NCI-H187 (cell line): Measurements from ENCODE around the gene SHC3.

ENCODE experiments used
- DNase-seq, 2 experiments: peaks; one replicate each; lab custom pipeline; 2025; lab: John Stamatoyannopoulos, UW

SHC3 gene

GRCh38 chr9:89106224-89106851 is 72.3 kb downstream of the SHC3 start:
- DNase-seq: no peak

GRCh38 chr9:89104821-89105220 is 73.8 kb downstream of the SHC3 start:
- DNase-seq: no peak

- DNase-seq: no peak
Observed at GRCh38 chr9:89097219-89097618, 81.4 kb downstream of the SHC3 start.

- no peak for DNase-seq
Observed at GRCh38 chr9:89096807-89097206, 81.8 kb downstream of the SHC3 start.

DNA sequence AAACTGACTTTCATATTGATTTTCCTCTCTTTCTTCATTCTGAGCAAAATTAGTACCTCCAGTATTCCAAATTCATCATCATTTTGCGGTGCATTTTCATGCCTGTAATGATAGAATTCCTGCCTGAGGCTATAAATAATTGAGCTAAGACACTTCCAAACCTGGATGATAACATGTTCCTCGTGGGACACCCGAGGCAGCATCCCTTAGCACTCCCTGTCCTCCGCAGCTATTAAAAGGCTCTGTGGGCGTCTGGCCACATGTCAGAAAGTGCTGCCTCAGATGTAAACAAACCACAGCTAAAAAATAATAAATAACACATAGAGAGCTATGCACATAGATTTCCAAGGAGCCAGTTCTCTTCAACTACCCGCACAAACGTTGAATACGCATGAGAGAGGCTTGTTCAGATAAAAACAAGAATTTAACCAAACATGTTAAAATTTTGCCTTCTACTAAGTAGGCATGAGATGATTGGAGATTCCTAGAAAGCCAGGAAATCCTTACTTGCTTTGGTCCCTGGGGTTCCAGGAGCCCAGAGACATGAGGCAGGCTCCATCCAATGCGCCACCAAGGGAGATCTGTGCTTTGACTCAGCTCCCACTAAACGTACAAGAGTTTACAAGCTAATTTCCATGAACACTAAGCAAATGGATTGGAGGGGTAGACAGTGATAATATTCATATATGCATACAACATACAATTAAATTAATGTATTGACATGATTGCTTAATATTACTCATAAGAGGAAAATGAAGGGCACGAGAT is 82.7 kb downstream of the SHC3 start:
- DNase-seq: no peak

GRCh38 chr9:89093201-89093975 is 85.2 kb downstream of the SHC3 start:
- DNase-seq: no peak

GRCh38 chr9:89089176-89089575 is 89.4 kb downstream of the SHC3 start:
- DNase-seq: no peak

DNA sequence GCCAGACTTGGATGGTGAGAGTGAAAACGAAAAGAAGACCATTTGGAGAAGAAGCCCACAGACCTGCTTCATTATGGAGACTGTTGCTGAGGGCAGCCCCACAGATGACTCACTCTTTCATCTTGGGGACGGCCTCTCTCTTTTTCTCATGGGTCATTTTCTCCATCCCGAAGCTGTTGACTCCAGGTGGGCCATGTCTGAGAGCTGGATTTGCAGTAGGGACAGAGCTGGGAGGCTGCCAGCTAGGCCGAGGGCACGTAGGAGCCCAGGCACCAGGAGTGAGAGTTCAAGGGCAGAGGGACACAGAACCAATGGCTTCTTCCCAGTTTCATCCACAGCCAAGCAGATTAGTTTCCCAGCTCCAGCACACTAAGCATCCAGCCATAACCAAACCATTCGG is 95.0 kb downstream of the SHC3 start:
- DNase-seq: no peak

DNA sequence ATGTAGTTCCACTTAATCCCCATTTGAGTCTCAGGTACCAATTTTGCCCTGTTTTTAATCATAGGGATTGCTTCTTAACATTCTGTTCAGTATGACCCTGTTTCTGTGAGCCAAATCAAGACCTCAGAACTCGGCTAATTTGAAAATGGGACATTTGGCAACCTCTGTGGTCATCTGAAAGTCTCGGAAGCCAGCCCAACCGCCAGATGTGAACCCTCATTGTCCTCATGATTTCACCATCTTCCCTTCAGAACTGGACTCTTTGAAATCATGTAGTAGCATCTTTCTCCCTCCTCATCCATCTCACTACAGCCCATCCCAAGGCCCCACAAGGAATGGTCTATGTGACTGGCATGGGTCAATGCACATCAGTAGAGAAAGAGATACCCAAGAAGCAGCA is 98.4 kb downstream of the SHC3 start:
- no peak for DNase-seq

DNA sequence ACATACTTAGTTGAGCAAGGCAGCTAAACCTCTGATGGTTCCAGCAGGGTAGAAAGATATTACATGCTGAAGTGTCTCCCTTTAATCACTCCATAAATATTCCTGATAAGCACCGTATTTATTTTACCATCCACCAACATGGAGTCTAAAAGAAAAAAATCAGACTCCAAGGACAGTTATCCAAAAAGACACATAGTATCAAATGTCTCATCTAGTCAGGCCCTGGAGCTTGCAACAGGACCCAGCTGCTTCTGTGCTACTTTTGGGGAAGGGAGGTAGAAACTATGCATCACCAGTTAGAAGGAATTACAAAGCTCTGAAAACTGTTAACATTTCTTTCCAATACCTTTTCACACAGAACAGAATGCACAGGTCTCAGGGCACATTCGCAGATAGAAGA is 99.2 kb downstream of the SHC3 start:
- no peak for DNase-seq

DNA sequence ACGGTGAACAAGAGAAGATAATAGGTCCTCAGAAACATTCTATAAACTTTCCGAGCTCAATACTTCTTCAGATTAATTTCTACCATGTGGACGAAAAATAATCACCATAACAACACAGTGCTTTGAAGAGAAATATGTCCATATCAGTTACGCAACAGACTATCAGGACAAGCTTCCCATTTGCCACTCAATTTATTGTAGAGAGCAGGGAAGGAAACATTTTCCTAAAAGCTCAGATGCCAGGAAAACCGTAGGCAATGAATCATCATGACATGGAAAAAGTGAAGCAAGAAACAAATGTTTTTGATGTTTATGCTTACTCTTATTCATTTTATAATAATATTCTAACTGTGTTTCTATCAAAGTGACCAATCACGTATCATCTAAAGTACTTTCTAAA is 99.8 kb downstream of the SHC3 start:
- DNase-seq: no peak

DNA sequence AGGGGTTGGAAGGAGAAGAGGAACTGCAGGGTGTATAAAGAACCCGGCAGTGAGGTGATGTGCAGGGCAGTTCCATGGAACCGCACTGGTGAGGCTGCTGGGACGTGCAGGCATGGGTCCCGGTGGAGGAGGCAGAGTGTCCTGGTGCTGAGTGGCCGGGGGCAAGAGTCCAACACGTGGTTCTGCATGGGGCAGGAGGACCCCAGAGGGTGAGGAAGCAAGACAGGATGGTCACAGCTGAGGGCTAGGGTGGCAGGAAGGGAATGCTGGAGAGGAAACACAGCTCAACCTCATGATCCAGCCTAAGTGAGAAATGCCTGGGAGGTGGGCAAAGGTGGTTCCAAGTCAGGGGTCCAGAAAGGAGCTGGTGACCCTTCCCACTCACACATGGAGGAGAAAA is 100.2 kb downstream of the SHC3 start:
- DNase-seq: no peak

- DNase-seq: no peak
Observed at GRCh38 chr9:89077519-89077918, 101.1 kb downstream of the SHC3 start.

DNA sequence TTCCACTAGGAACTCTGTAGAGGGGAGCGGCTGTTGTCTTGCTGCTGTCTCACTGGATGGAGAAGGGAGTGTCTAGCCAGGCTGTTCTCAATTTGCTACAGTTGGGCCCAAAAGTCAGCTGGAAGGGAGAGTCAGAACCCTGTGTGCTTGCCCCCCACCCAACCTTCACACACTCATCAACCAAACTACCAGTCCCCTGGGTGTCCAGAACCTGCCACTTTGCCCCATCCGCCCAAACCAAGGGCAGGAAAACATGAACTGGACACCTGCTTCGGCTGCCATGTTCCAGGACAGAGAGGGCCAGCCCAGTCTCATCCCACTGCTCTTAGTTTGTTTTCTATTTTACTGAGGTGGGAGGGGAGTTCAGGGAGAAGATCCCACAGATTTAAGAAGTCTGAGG is 105.2 kb downstream of the SHC3 start:
- DNase-seq: no peak

GRCh38 chr9:89071591-89071990 is 107.0 kb downstream of the SHC3 start:
- DNase-seq: no peak

DNA sequence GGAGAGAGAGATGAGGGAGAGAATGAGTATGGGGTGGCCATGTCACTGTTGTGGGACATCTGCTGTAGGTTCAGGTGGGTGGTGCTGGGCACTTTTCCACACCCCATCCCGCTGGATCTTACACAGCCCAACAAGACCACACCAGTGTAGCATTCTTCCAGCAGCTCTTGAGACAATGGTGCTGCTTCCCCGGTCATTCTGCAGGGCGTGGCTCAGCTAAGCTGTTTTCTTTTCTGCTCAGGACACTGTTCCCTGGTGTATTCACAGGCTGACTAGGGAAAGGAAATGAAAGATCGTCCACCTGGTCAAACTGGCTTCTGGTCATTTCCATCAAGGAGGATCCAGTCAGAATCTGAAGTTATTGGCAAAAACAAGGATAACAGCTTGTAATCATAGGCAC is 111.8 kb downstream of the SHC3 start:
- DNase-seq: no peak

DNA sequence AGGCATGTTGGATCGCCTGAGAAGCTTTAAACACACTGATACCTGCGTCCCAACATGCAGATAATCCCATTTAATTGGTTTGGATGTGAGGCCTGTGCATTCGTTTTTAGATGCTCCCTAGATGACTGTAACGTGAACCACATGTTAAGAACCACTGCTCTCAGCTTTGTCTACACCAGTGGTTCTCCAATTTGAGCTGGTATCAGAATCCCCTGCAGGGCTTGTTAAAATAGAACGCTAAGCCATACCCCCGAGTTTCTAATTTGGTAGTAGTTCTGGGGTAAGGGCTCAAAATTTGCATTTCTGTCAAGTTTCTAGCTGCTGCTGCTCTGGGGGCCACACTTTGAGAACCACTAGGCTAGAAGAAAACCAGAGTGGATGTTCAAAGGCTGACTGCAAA is 112.7 kb downstream of the SHC3 start:
- no peak for DNase-seq

DNA sequence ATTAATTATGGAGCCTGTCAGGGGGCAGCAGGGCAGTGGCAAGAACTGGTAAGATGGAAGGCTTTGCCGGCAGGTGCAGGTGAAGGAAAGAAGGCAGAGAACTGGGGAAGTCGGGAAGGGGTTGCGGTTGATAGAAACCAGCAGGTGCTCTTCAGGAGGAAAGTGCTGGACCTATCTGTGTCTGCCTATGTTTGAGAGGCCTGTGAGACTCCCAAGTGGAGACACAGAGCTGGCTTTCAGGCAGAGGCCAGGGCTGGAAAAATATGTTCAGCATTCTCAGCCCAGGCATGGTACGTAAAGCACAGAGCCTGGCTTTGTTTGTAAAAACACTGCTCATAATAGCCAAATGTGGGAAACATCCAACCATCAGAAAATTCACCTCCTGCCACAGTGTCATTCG is 117.8 kb downstream of the SHC3 start:
- no peak for DNase-seq

DNA sequence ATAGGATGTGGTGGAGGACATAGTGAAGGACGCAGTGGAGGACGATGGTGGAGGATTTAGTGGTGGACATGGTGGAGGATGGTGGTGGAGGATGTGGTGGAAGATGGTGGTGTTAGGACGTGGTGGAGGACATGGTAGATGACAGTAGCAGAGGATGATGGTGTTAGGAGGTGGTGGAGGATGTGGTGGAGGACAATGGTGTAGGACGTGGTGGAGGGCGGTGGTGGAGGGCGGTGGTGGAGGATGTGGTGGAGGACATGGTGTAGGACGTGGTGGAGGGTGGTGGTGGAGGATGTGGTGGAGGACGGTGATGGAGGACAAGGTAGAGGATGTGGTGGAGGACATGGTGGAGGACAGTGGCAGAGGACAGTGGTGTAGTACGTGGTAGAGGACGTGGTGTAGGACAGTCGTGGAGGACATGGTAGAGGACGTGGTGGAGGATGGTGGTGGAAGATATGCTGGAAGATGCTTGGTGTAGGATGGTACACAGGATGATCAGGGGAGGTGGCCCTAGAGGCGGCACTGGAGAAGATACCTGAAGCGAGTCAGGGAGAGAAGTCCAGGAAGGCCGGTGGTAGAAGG is 118.6 kb downstream of the SHC3 start:
- DNase-seq: no peak

DNA sequence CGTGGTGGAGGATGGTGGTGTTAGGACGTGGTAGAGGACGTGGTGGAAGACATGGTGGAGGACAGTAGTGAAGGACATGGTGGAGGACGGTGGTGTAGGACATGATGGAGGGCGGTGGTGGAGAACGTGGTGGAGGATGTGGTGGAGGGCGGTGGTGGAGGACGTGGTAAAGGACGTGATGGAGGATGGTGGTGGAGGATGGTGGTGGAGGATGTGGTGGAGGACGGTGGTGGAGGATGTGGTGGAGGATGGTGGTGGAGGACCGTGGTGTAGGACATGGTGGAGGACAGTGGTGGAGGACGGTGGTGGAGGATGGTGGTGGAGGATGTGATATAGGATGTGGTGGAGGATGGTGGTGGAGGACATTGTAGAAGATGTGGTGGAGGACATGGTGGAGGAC is 119.7 kb downstream of the SHC3 start:
- DNase-seq: no peak

DNA sequence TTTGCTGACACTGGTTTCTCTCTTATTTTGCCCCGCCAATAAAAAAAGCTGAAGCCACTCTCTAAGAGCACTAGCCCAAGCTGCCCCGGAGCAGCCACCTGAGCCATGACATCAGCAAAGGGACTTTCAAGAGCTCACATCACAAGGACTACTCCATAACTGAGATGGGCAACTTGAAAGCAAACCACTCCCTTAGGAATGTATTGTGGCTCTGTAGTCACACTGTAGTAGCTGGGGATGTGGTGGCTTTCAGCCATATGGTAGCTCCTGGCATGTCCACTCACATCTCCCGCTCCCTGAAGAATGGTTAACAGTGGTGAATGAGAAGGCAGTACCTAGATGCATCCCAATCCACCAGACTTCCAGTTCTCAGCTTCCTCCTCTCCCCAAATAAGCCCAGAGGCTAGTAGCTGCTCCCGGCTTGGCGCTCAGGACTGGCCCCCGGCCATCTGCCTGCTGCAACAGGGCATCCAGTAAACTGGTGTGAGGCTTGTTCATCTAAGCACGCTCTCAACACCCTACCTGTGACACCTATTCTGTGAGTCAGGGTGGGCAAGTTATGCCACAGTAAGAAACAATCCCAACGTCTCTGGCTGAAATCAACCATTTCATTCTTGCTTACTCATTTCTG is 123.6 kb downstream of the SHC3 start:
- DNase-seq: no peak

DNA sequence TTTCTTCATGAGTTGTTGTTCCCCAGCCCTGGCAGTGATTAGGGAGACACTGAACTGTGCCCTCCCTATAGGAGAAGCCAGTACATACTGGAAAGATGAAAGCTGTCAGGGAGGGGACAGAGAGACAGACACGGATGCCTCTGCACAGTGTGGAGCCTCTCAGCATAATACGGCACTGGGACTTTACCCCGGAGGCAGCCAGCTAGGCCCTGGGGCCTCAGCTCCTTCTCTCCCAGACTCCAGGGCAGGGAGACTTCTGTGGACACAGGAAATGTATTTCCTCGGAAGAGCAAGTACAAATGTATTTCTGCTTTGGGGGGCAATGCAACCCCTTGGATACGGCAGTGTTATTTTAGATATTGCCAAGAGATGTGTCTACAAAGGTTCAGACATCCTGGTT is 125.3 kb downstream of the SHC3 start:
- no peak for DNase-seq
